Endothelial cell of umbilical vein (primary cell): ENCODE measurements around the gene CLRN3. TPM values are rescaled to one million over a fixed set of nuclear protein-coding genes. Genes with fewer than 3 reads are reported as not detected.

Experiments
- BruUV-seq: library from RNA; stranded (reverse); fragments of 400-500 nt; replicated peaks from 2 replicates; lab custom pipeline; 2021; lab: Mats Ljungman, UMichigan
- CTCF ChIA-PET: fragments of 300-600, 350-600 bp; sonication (Branson Sonifier 250); formaldehyde crosslinking; loops from one replicate; lab custom pipeline; 2021; ENCODE audit warnings: antibody characterized with exemption, inconsistent platforms; lab: Charles Lee
- POLR2A ChIA-PET: fragments of 300-600, 350-600 bp; sonication (Branson Sonifier 250); formaldehyde crosslinking; loops from one replicate; lab custom pipeline; 2021; ENCODE audit warnings: antibody characterized with exemption, inconsistent platforms; lab: Charles Lee
- DNase-seq: peaks from one replicate; pipeline ENCODE4 v3.0.0-alpha.2; 2011; ENCODE audit warnings: low read depth, low spot score
- FAIRE-seq: peaks from 2 replicates; lab custom pipeline; 2011; peaks lifted over from hg19 to GRCh38; lab: Jason Lieb, UNC
- H2AFZ ChIP-seq: 2 replicates; pipeline ENCODE4 v1.6.0; 2012; ENCODE audit warnings: low read depth, low read length, control low read depth, inconsistent platforms
- H3K27ac ChIP-seq: 2 replicates; pipeline ENCODE4 v1.5.1; 2011; ENCODE audit warnings: low read depth, mild to moderate bottlenecking, control low read depth, low read length, moderate library complexity; ENCODE audit not compliant: insufficient read depth
- H3K27me3 ChIP-seq, 2 experiments: 2 replicates each; pipeline versions ENCODE4 v1.6.0 to v1.6.1; 2011; ENCODE audit warnings: low read length in 2 of 2, mixed read lengths in 1 of 2; ENCODE audit not compliant: control insufficient read depth in 2 of 2, insufficient read depth in 2 of 2
- H3K36me3 ChIP-seq, 2 experiments: 2 replicates in 1 of 2; 3 replicates in 1 of 2; pipeline ENCODE4 v1.5.1; 2011; ENCODE audit warnings: low read length in 2 of 2, mild to moderate bottlenecking in 1 of 2, moderate library complexity in 1 of 2; ENCODE audit not compliant: control insufficient read depth in 2 of 2, insufficient read depth in 2 of 2; ENCODE audit errors: extremely low read depth in 1 of 2
- H3K4me1 ChIP-seq: 3 replicates; pipeline ENCODE4 v1.5.1; 2011; ENCODE audit warnings: mild to moderate bottlenecking, low read length; ENCODE audit not compliant: control insufficient read depth, insufficient read depth; ENCODE audit errors: extremely low read depth
- H3K4me2 ChIP-seq: 2 replicates; pipeline ENCODE4 v1.6.1; 2011; ENCODE audit warnings: low read length, control low read depth, mixed read lengths; ENCODE audit not compliant: insufficient read depth
- H3K4me3 ChIP-seq, 3 experiments: fragments of 200-600 bp in 1 of 3; sonication (generic), shearing (Covaris generic) in 1 of 3; replicated peaks in 1 of 3; 2 replicates each; pipeline ENCODE4 v1.5.1; 2011 to 2016; ENCODE audit warnings: control low read depth in 3 of 3, low read length in 3 of 3, mild to moderate bottlenecking in 2 of 3, inconsistent platforms in 1 of 3, low read depth in 1 of 3, moderate library complexity in 1 of 3; ENCODE audit not compliant: insufficient read depth in 1 of 3
- H3K79me2 ChIP-seq: 2 replicates; pipeline ENCODE4 v1.6.0; 2012; ENCODE audit warnings: low read length, inconsistent platforms; ENCODE audit not compliant: control insufficient read depth, insufficient read depth
- H3K9ac ChIP-seq: replicated peaks from 2 replicates; pipeline ENCODE3; 2011; ENCODE audit warnings: low read length, control low read depth; ENCODE audit not compliant: insufficient read depth; ENCODE audit errors: extremely low read depth
- H3K9me1 ChIP-seq: replicated peaks from 3 replicates; pipeline ENCODE4 v1.6.0; 2011; ENCODE audit warnings: mild to moderate bottlenecking, low read length; ENCODE audit not compliant: control insufficient read depth, insufficient read depth; ENCODE audit errors: extremely low read depth
- H3K9me3 ChIP-seq: replicated peaks from 2 replicates; pipeline ENCODE4 v1.5.1; 2012; ENCODE audit warnings: low read length, inconsistent platforms; ENCODE audit not compliant: control insufficient read depth, insufficient read depth
- H4K20me1 ChIP-seq: replicated peaks from 2 replicates; pipeline ENCODE3; 2011; ENCODE audit warnings: mild to moderate bottlenecking, low read length; ENCODE audit not compliant: control insufficient read depth, insufficient read depth; ENCODE audit errors: extremely low read depth
- EZH2 ChIP-seq: IDR thresholded peaks from 2 replicates; pipeline ENCODE4 v1.6.1; 2012; ENCODE audit warnings: borderline replicate concordance, low read depth, mild to moderate bottlenecking, moderate library complexity, low read length, inconsistent platforms; ENCODE audit not compliant: severe bottlenecking
- FOS ChIP-seq: IDR thresholded peaks from 2 replicates; pipeline ENCODE4 v1.6.1; 2011; ENCODE audit warnings: mild to moderate bottlenecking, low read length, moderate library complexity, borderline replicate concordance; ENCODE audit not compliant: insufficient read depth
- GATA2 ChIP-seq: IDR thresholded peaks from 2 replicates; pipeline ENCODE4 v1.7.0; 2011; ENCODE audit warnings: low read depth, mild to moderate bottlenecking, moderate library complexity, mixed read lengths, low read length; ENCODE audit not compliant: insufficient read length, insufficient read depth
- JUN ChIP-seq: IDR thresholded peaks from 2 replicates; pipeline ENCODE4 v1.6.1; 2011; ENCODE audit warnings: borderline replicate concordance, low read depth; ENCODE audit not compliant: insufficient read length, insufficient read depth
- MYC ChIP-seq: IDR thresholded peaks from one replicate; pipeline ENCODE4 v1.6.1; 2011; ENCODE audit warnings: mild to moderate bottlenecking, low read depth, low read length
- POLR2A ChIP-seq: IDR thresholded peaks from 2 replicates; pipeline ENCODE4 v1.6.1; 2012; ENCODE audit warnings: low read depth, mild to moderate bottlenecking, control low read depth, low read length
- POLR2AphosphoS5 ChIP-seq: IDR thresholded peaks from 2 replicates; pipeline ENCODE4 v1.6.1; 2012; ENCODE audit warnings: low read depth, mild to moderate bottlenecking, control low read depth, low read length, moderate library complexity; ENCODE audit not compliant: insufficient read depth
- dilution Hi-C: fragments of 300-500 bp; cut with MboI; formaldehyde crosslinking; loops from one replicate; pipeline ENCODE4 v1.15.0; 2019; ENCODE audit warnings: low sequenced_read_pairs; ENCODE audit not compliant: extremely low pct_ligation_motif_present
- intact Hi-C: fragments of 100-400 bp; cut with micrococcal nuclease; formaldehyde crosslinking; loops from one replicate; pipeline ENCODE4 v1.10.0; 2022
- polyA plus RNA-seq, 4 experiments: library from polyadenylated mRNA; depleted of rRNA in 3 of 4; stranded (reverse) in 3 of 4; unstranded in 1 of 4; fragments of >200 nt; gene quantifications; 2 replicates each; pipeline versions ENCODE4 v1.2.1 to v1.2.3, GENCODE V29; 2011 to 2012; ENCODE audit warnings: missing spikeins in 1 of 4
- total RNA-seq: library from RNA; stranded (reverse); gene quantifications from 2 replicates; pipeline ENCODE4 v1.2.3, GENCODE V29; 2021
- TF ChIP-seq, protein P1 (sequence below): IDR thresholded peaks from 2 replicates; pipeline ENCODE4 v1.6.1; 2011; ENCODE audit not compliant: insufficient read depth, insufficient read length

The CLRN3 gene
- total and polyA plus RNA-seq, 2 donors (not counting 3 experiments of a cell fraction or from before 2014, with no cell fraction given) = 0.07 TPM; not detected in 1

DNA sequence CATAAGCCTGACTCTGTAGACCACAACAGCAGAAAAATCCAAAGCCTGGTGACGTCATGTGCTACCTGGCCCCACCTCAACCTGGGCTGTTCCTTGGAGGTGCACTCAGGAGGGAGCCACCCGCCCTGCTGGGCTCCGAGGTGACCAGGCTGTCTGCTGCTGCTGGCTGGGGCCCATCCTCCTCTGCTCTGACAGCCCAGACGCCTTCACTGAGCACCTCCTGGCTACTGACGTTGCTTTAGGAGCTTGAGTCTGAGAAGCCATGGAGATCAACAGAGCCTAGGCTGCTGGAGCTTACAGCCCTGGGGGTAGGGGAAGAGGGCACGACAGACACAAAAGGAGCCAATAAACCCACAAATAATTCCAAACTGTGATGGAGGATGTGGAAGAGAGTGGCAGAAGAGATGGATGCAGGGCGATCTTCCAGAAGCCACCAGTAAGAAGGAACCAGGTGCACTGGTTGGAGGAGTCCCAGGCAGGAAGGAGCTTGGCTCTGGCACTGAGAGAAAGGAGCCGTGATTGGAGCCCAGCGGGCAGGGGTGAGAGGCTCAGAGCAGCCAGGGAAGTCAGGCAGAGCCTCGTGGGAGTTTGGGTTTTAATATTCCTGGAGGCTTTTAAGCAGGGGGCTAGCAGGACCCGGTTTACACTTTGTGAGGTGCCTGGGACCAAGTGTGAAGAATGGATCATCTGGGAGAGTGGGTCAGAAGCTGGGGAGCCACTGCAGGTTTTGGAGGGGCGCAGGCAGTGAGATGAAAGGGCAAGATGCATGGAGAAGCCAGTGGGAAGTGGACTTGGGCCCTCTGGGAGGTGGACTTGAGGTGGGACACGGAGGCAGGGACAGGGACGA lies 12.5 kb upstream of the CLRN3 start:
- no peak overlapping the region for H3K9ac ChIP-seq
- CTCF ChIA-PET = interaction anchor here (0.7 to 5.5 kb wide), 16 partner anchors 11 to 190 kb away, joined by 3 to 425 read pairs (median 14); no protein-coding TSS in a partner anchor
- BruUV-seq = no TSS peak
- intact Hi-C loops = no loop called here
- H3K79me2 ChIP-seq = peaks cover 13% of the 10 kb centered on the region
- FAIRE-seq (no peak), DNase-seq (no peak)
- no peaks in the 10 kb centered on the region for H3K9me1 ChIP-seq
- TF ChIP-seq MYC (no peak), FOS (no peak), EZH2 (no peak), GATA2 (no peak), POLR2A (no peak), JUN (no peak), POLR2AphosphoS5 (no peak)
- TF ChIP-seq, protein P1, sequence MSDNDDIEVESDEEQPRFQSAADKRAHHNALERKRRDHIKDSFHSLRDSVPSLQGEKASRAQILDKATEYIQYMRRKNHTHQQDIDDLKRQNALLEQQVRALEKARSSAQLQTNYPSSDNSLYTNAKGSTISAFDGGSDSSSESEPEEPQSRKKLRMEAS = no peak
- H3K36me3 ChIP-seq = peaks cover 0 to 3% of the 10 kb centered on the region in 2 experiments
- peaks cover 20% of the 10 kb centered on the region for H3K4me1 ChIP-seq
- H3K4me3 ChIP-seq = no peak overlapping the region
- no peak overlapping the region for H3K27ac ChIP-seq
- dilution Hi-C loops = no loop called here
- no peaks in the 10 kb centered on the region for H3K27me3 ChIP-seq
- no peaks in the 10 kb centered on the region for H3K9me3 ChIP-seq
- H3K4me2 ChIP-seq = no peak overlapping the region
- POLR2A ChIA-PET = interaction anchor here (0.9 kb wide), 1 partner anchor 18 kb away, joined by 5 read pairs; no protein-coding TSS in a partner anchor
- no peak overlapping the region for H2AFZ ChIP-seq
- H4K20me1 ChIP-seq = no peaks in the 10 kb centered on the region
